T-cell (primary cell): Measurements from ENCODE around the gene ARHGAP8. TPM values are rescaled to one million over a fixed set of nuclear protein-coding genes. Genes with fewer than 3 reads are reported as not detected.

Experiments
- ATAC-seq, 4 experiments: fragments of 200-7000 bp in 3 of 4; fragments of 150-1000 bp in 1 of 4; cut with Tn5 transposase; replicated peaks in 1 of 4; 1 replicate in 3 of 4; 2 replicates in 1 of 4; pipeline ENCODE4 v1.10.0; 2021; ENCODE audit warnings: moderate library complexity in 3 of 4, mild to moderate bottlenecking in 2 of 4, moderate number of reproducible peaks in 1 of 4
- CTCF ChIA-PET, 2 donors: fragments of 300-600 bp; sonication (Branson Sonifier 250); formaldehyde crosslinking; loops; one replicate each; lab custom pipeline; 2022; ENCODE audit warnings: antibody characterized with exemption in 2 of 2; lab: Charles Lee
- POLR2A ChIA-PET, 2 donors: fragments of 300-600 bp; sonication (Branson Sonifier 250); formaldehyde crosslinking; loops; one replicate each; lab custom pipeline; 2022; ENCODE audit warnings: antibody characterized with exemption in 2 of 2; lab: Charles Lee
- DNase-seq, 35 experiments: peaks; one replicate each; pipeline versions ENCODE4 v3.0.0 to v3.0.0-alpha.2; 2013 to 2023
- H3K27ac ChIP-seq: one replicate; pipeline ENCODE4 v1.5.1; 2013; ENCODE audit warnings: low read length
- H3K27me3 ChIP-seq, 2 experiments: replicated peaks in 1 of 2; 1 replicate in 1 of 2; 2 replicates in 1 of 2; pipeline versions ENCODE4 v1.6.1 to v1.7.0; 2013; ENCODE audit warnings: low read length in 1 of 2, mixed read lengths in 1 of 2; ENCODE audit not compliant: control insufficient read depth in 2 of 2, insufficient read depth in 2 of 2; ENCODE audit errors: extremely low read depth in 1 of 2
- H3K36me3 ChIP-seq, 2 donors: 1 replicate in 1 of 2; 2 replicates in 1 of 2; pipeline versions ENCODE4 v1.6.1 to v1.7.0; 2013; ENCODE audit warnings: low read length in 1 of 2; ENCODE audit not compliant: control insufficient read depth in 2 of 2, insufficient read depth in 1 of 2; ENCODE audit errors: extremely low read depth in 1 of 2
- H3K4me1 ChIP-seq, 2 experiments: 1 replicate in 1 of 2; 2 replicates in 1 of 2; pipeline versions ENCODE4 v1.6.1 to v1.7.0; 2013; ENCODE audit warnings: low read length in 2 of 2, mixed read lengths in 1 of 2; ENCODE audit not compliant: insufficient read depth in 2 of 2, control insufficient read depth in 1 of 2; ENCODE audit errors: extremely low read depth in 1 of 2
- H3K4me3 ChIP-seq, 2 donors: 1 replicate in 1 of 2; 2 replicates in 1 of 2; pipeline versions ENCODE4 v1.5.1 to v1.7.0; 2013; ENCODE audit warnings: mild to moderate bottlenecking in 2 of 2, low read length in 1 of 2, moderate library complexity in 1 of 2; ENCODE audit not compliant: control insufficient read depth in 1 of 2; ENCODE audit errors: extremely low read depth in 1 of 2
- H3K9me3 ChIP-seq: 2 replicates; pipeline ENCODE4 v1.7.0; 2013
- H3K27ac Mint-ChIP-seq, 2 donors: one replicate each; pipeline ENCODE4 v1.8.0; 2020 to 2021; ENCODE audit warnings: mild to moderate bottlenecking in 2 of 2, mixed read lengths in 2 of 2
- H3K27me3 Mint-ChIP-seq, 2 donors: one replicate each; pipeline ENCODE4 v1.8.0; 2021 to 2022; ENCODE audit warnings: mixed read lengths in 2 of 2
- H3K36me3 Mint-ChIP-seq: one replicate; pipeline ENCODE4 v1.8.0; 2021; ENCODE audit warnings: mixed read lengths
- H3K4me1 Mint-ChIP-seq, 3 donors: one replicate each; pipeline ENCODE4 v1.8.0; 2020 to 2022; ENCODE audit warnings: mixed read lengths in 3 of 3, mild to moderate bottlenecking in 1 of 3
- H3K4me3 Mint-ChIP-seq, 3 donors: one replicate each; pipeline ENCODE4 v1.8.0; 2020 to 2022; ENCODE audit warnings: mild to moderate bottlenecking in 3 of 3, mixed read lengths in 3 of 3, moderate library complexity in 3 of 3
- H3K9me3 Mint-ChIP-seq, 3 donors: one replicate each; pipeline ENCODE4 v1.8.0; 2020 to 2022; ENCODE audit warnings: mixed read lengths in 3 of 3
- WGBS: methylation state at CpG from one replicate; pipeline ENCODE4 v1.1.5; 2013; ENCODE audit warnings: missing lambda C conversion rate; ENCODE audit not compliant: insufficient coverage; 5-methylcytosine and 5-hydroxymethylcytosine counted together
- total RNA-seq, 35 experiments: library from RNA in 6 of 35; stranded (reverse) in 6 of 35; fragments of 120-200 nt in 1 of 35; gene quantifications; one replicate each; pipeline versions ENCODE4 v1.2.1 to v1.2.4 and lab custom pipeline; 2013 to 2026

The ARHGAP8 gene
- total RNA-seq, 5 donors from 2014 or later (not counting 1 experiment from before 2014, with no cell fraction given): 0.59 to 4.7 (median 2.0) TPM

- Mint-ChIP-seq H3K27ac (no peak overlapping the region), H3K27me3 (peaks cover 8 to 22% of the 10 kb centered on the region in 2 donors), H3K4me3 (no peak overlapping the region), H3K36me3 (no peaks in the 10 kb centered on the region), H3K9me3 (no peaks in the 10 kb centered on the region), H3K4me1 (no peaks in the 10 kb centered on the region)
- ATAC-seq (no peak), DNase-seq (no peak)
- Histone ChIP-seq H3K4me1 (no peaks in the 10 kb centered on the region), H3K27me3 (peaks cover 0 to 16% of the 10 kb centered on the region in 2 experiments), H3K27ac (no peak overlapping the region), H3K9me3 (no peaks in the 10 kb centered on the region), H3K4me3 (no peak overlapping the region), H3K36me3 (no peaks in the 10 kb centered on the region)
- ChIA-PET POLR2A (no interaction called here), CTCF (no interaction called here)
- 79% methylated on average over 2 of the region's 7 CpGs for WGBS
Measured at GRCh38 chr22:44786610-44787009, 34.2 kb downstream of the ARHGAP8 start.

- no peak overlapping the region for H3K27ac Mint-ChIP-seq
- no peak overlapping the region for H3K27ac ChIP-seq
- H3K9me3 ChIP-seq: no peaks in the 10 kb centered on the region
- no peaks in the 10 kb centered on the region for H3K4me1 ChIP-seq
- H3K27me3 Mint-ChIP-seq: peaks cover 8 to 20% of the 10 kb centered on the region in 2 donors
- H3K36me3 Mint-ChIP-seq: no peaks in the 10 kb centered on the region
- peaks cover 0 to 16% of the 10 kb centered on the region in 2 experiments for H3K27me3 ChIP-seq
- no CpG with 5 or more reads among the region's 3 CpGs for WGBS
- ChIA-PET POLR2A (no interaction called here), CTCF (no interaction called here)
- H3K4me1 Mint-ChIP-seq: no peaks in the 10 kb centered on the region
- no peak for ATAC-seq
- no peaks in the 10 kb centered on the region for H3K36me3 ChIP-seq
- no peak overlapping the region for H3K4me3 ChIP-seq
- no peaks in the 10 kb centered on the region for H3K9me3 Mint-ChIP-seq
- H3K4me3 Mint-ChIP-seq: no peak overlapping the region
- no peak for DNase-seq
Measured at GRCh38 chr22:44787832-44788231, 35.5 kb downstream of the ARHGAP8 start.

GRCh38 chr22:44793106-44793505, 40.7 kb downstream of the ARHGAP8 start:
- Mint-ChIP-seq H3K36me3 (no peaks in the 10 kb centered on the region), H3K4me3 (no peak overlapping the region), H3K4me1 (no peaks in the 10 kb centered on the region), H3K27me3 (peaks cover 0 to 4% of the 10 kb centered on the region in 2 donors), H3K9me3 (no peaks in the 10 kb centered on the region), H3K27ac (no peak overlapping the region)
- H3K9me3 ChIP-seq: no peaks in the 10 kb centered on the region
- H3K4me3 ChIP-seq: no peak overlapping the region
- no peaks in the 10 kb centered on the region for H3K4me1 ChIP-seq
- CTCF ChIA-PET: no interaction called here
- WGBS: 84% methylated on average over 8 of the region's 10 CpGs
- peaks cover 0 to 6% of the 10 kb centered on the region in 2 experiments for H3K27me3 ChIP-seq
- DNase-seq (no peak), ATAC-seq (no peak)
- H3K27ac ChIP-seq: no peak overlapping the region
- H3K36me3 ChIP-seq: no peaks in the 10 kb centered on the region
- POLR2A ChIA-PET: no interaction called here

GRCh38 chr22:44793506-44794172, 41.3 kb downstream of the ARHGAP8 start:
- no peaks in the 10 kb centered on the region for H3K9me3 Mint-ChIP-seq
- no peak for ATAC-seq
- H3K36me3 Mint-ChIP-seq: no peaks in the 10 kb centered on the region

GRCh38 chr22:44795701-44796630, 43.6 kb downstream of the ARHGAP8 start:
- Histone ChIP-seq H3K27me3 (peaks cover 0 to 11% of the 10 kb centered on the region in 2 experiments), H3K4me3 (no peak overlapping the region), H3K27ac (no peak overlapping the region), H3K36me3 (no peaks in the 10 kb centered on the region), H3K9me3 (no peaks in the 10 kb centered on the region), H3K4me1 (no peaks in the 10 kb centered on the region)
- H3K27me3 Mint-ChIP-seq: no peaks in the 10 kb centered on the region
- no peak for DNase-seq
- no peaks in the 10 kb centered on the region for H3K36me3 Mint-ChIP-seq
- no peak overlapping the region for H3K4me3 Mint-ChIP-seq
- no peaks in the 10 kb centered on the region for H3K9me3 Mint-ChIP-seq
- no peak overlapping the region for H3K27ac Mint-ChIP-seq
- H3K4me1 Mint-ChIP-seq: no peaks in the 10 kb centered on the region
- 53% methylated on average over 14 of the region's 18 CpGs for WGBS
- ChIA-PET POLR2A (no interaction called here), CTCF (interaction anchor here in 1 of 2 donors (0.6 kb wide), 1 partner anchor 208 kb away, joined by 5 read pairs; no protein-coding TSS in a partner anchor)
- no peak for ATAC-seq

More at GRCh38 chr22:44793506-44794172, 41.3 kb downstream of the ARHGAP8 start:
- WGBS: 95% methylated on average over 14 of the region's 24 CpGs
- no peaks in the 10 kb centered on the region for H3K36me3 ChIP-seq
- H3K27ac Mint-ChIP-seq: no peak overlapping the region
- no peak for DNase-seq
- POLR2A ChIA-PET: no interaction called here
- no peak overlapping the region for H3K4me3 ChIP-seq
- H3K4me1 Mint-ChIP-seq: no peaks in the 10 kb centered on the region
- H3K27ac ChIP-seq: no peak overlapping the region
- peaks cover 0 to 4% of the 10 kb centered on the region in 2 donors for H3K27me3 Mint-ChIP-seq
- no peaks in the 10 kb centered on the region for H3K9me3 ChIP-seq
- H3K4me1 ChIP-seq: no peaks in the 10 kb centered on the region
- no peak overlapping the region for H3K4me3 Mint-ChIP-seq
- CTCF ChIA-PET: no interaction called here
- peaks cover 0 to 6% of the 10 kb centered on the region in 2 experiments for H3K27me3 ChIP-seq

GRCh38 chr22:44797181-44797725, 44.9 kb downstream of the ARHGAP8 start:
- Histone ChIP-seq H3K27me3 (peaks cover 0 to 15% of the 10 kb centered on the region in 2 experiments), H3K4me3 (no peak overlapping the region), H3K9me3 (no peaks in the 10 kb centered on the region), H3K4me1 (no peaks in the 10 kb centered on the region), H3K36me3 (no peaks in the 10 kb centered on the region), H3K27ac (no peak overlapping the region)
- Mint-ChIP-seq H3K4me3 (no peak overlapping the region), H3K27ac (no peak overlapping the region), H3K27me3 (no peaks in the 10 kb centered on the region), H3K36me3 (no peaks in the 10 kb centered on the region), H3K9me3 (no peaks in the 10 kb centered on the region), H3K4me1 (no peaks in the 10 kb centered on the region)
- no peak for DNase-seq
- POLR2A ChIA-PET: no interaction called here
- CTCF ChIA-PET: no interaction called here
- WGBS: 74% methylated on average over 6 of the region's 9 CpGs
- no peak for ATAC-seq
